ENCODE data around the gene DTX3.
"Not testable (repeated sequence)": the region's sequence is repeated elsewhere in the genome, so short reads cannot be mapped to it uniquely, and the experiment has no call there.

The DTX3 gene

DNA sequence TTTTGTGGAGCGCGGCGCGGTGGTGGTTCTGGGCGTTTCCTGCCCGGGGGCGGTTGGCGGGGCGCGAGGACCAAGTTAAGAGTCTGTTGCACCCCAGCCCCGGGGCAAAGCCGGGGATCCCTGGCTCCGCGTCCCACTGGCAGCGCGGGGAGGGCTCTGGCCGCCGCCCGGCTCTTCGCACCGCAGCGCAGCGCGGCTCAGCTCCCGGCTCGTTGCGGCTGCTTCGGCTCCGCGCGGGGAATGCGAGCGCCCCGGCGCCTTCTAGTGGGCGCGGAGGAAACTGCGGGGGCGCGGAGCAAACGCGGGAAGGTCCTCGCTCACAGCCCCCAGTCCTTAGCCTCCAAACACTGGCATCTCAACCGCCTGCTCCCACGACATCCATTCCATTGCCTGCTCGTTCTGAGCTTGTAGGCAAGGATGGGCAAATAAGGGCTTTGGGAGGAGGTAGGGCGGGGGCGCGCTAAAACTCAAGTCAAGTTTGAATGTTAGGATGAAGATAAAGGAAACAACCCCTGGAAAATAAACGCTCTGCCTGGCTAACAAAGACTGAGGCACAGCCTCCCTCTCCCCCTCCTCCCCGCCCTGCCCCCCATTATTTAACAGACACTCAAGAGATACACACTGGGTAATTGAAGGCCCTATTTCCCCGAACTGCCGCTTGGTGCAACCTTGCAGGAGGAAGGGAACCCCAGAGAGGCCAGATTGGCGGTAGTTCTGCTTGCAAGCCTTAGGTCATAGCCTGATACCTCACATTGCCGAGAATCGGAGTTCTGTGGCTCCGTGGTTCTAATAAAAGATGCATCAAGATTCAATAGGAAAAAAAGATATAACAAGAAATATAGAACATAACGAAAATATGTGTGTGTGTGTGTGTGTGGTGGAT is 28.6 kb downstream of the DTX3 start, which contains the start of gene B4GALNT1 (continued):
- TF ChIP-seq, protein P1, sequence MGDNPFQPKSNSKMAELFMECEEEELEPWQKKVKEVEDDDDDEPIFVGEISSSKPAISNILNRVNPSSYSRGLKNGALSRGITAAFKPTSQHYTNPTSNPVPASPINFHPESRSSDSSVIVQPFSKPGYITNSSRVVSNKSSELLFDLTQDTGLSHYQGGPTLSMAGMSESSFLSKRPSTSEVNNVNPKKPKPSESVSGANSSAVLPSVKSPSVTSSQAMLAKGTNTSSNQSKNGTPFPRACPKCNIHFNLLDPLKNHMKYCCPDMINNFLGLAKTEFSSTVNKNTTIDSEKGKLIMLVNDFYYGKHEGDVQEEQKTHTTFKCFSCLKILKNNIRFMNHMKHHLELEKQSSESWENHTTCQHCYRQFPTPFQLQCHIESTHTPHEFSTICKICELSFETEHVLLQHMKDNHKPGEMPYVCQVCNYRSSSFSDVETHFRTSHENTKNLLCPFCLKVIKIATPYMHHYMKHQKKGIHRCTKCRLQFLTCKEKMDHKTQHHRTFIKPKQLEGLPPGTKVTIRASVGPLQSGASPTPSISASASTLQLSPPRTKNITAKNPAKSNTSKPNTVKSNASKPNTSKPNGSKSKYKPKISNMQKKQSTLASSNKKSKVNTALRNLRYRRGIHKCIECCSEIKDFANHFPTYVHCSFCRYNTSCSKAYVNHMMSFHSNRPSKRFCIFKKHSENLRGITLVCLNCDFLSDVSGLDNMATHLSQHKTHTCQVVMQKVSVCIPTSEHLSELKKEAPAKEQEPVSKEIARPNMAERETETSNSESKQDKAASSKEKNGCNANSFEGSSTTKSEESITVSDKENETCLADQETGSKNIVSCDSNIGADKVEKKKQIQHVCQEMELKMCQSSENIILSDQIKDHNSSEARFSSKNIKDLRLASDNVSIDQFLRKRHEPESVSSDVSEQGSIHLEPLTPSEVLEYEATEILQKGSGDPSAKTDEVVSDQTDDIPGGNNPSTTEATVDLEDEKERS (tag by site-specific recombination; IDR thresholded peaks at IDR 0.05), result no peak
- no peak for TF ChIP-seq SALL2 (tag by site-specific recombination; IDR thresholded peaks at IDR 0.05; ENCODE audit: borderline replicate concordance)
- peak; percentile 62; the same call in 1 of the 2 replicates for TF ChIP-seq ZEB2 (tag by site-specific recombination; IDR thresholded peaks at IDR 0.05)
- peak; percentile 89 for TF ChIP-seq EGR2 (tag by site-specific recombination; IDR thresholded peaks at IDR 0.05; ENCODE audit: low read depth)
- TF ChIP-seq ZNF169 (tag by site-specific recombination; IDR thresholded peaks at IDR 0.05), result no peak
- TF ChIP-seq, protein P2, sequence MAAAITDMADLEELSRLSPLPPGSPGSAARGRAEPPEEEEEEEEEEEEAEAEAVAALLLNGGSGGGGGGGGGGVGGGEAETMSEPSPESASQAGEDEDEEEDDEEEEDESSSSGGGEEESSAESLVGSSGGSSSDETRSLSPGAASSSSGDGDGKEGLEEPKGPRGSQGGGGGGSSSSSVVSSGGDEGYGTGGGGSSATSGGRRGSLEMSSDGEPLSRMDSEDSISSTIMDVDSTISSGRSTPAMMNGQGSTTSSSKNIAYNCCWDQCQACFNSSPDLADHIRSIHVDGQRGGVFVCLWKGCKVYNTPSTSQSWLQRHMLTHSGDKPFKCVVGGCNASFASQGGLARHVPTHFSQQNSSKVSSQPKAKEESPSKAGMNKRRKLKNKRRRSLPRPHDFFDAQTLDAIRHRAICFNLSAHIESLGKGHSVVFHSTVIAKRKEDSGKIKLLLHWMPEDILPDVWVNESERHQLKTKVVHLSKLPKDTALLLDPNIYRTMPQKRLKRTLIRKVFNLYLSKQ (tag by site-specific recombination; IDR thresholded peaks at IDR 0.05; ENCODE audit: borderline replicate concordance), result no peak
- TF ChIP-seq, protein P3, sequence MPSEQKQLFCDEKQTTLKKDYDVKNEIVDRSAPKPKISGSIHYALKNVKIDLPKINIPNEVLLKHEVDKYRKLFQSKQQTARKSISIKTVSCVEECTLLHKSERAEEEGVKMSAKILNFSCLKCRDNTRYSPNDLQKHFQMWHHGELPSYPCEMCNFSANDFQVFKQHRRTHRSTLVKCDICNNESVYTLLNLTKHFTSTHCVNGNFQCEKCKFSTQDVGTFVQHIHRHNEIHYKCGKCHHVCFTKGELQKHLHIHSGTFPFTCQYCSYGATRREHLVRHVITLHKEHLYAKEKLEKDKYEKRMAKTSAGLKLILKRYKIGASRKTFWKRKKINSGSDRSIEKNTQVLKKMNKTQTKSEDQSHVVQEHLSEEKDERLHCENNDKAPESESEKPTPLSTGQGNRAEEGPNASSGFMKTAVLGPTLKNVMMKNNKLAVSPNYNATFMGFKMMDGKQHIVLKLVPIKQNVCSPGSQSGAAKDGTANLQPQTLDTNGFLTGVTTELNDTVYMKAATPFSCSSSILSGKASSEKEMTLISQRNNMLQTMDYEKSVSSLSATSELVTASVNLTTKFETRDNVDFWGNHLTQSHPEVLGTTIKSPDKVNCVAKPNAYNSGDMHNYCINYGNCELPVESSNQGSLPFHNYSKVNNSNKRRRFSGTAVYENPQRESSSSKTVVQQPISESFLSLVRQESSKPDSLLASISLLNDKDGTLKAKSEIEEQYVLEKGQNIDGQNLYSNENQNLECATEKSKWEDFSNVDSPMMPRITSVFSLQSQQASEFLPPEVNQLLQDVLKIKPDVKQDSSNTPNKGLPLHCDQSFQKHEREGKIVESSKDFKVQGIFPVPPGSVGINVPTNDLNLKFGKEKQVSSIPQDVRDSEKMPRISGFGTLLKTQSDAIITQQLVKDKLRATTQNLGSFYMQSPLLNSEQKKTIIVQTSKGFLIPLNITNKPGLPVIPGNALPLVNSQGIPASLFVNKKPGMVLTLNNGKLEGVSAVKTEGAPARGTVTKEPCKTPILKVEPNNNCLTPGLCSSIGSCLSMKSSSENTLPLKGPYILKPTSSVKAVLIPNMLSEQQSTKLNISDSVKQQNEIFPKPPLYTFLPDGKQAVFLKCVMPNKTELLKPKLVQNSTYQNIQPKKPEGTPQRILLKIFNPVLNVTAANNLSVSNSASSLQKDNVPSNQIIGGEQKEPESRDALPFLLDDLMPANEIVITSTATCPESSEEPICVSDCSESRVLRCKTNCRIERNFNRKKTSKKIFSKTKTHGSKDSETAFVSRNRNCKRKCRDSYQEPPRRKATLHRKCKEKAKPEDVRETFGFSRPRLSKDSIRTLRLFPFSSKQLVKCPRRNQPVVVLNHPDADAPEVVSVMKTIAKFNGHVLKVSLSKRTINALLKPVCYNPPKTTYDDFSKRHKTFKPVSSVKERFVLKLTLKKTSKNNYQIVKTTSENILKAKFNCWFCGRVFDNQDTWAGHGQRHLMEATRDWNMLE (tag by site-specific recombination; conservative IDR thresholded peaks at IDR 0.05; ENCODE audit: low read depth), result no peak
- TF ChIP-seq, protein P4, sequence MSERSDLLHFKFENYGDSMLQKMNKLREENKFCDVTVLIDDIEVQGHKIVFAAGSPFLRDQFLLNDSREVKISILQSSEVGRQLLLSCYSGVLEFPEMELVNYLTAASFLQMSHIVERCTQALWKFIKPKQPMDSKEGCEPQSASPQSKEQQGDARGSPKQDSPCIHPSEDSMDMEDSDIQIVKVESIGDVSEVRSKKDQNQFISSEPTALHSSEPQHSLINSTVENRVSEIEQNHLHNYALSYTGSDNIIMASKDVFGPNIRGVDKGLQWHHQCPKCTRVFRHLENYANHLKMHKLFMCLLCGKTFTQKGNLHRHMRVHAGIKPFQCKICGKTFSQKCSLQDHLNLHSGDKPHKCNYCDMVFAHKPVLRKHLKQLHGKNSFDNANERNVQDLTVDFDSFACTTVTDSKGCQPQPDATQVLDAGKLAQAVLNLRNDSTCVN (tag by site-specific recombination; optimal IDR thresholded peaks at IDR 0.05), result peak; percentile 94

DNA sequence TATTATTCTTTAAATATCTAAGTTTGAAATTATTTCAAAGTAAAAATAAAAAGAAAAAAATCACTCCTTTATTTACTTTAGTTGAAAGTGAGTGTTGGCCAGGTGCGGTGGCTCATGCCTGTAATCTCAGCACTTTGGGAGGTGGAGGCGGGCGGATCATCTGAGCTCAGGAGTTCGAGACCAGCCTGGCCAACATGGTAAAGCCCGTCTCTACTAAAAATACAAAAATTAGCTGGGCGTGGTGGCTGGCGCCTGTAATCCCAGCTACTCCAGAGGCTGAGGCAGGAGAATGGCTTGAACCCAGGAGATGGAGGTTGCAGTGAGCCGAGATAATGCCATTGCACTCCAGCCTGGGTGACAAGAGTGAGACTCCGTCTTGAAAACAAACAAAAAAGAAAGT is 32.1 kb downstream of the DTX3 start:
- POLR2A ChIA-PET; H3K4me3 ChIP-seq (ENCODE audit: low read depth, low read length); H3K27ac ChIP-seq (ENCODE audit: extremely low read depth, low read depth, low read length); H3K4me1 ChIP-seq (ENCODE audit: control insufficient read depth, insufficient read depth, low read length); H3K36me3 ChIP-seq (ENCODE audit: control insufficient read depth in 2 of 2, insufficient read depth in 1 of 2, low read length in 2 of 2); H3K9me3 ChIP-seq (ENCODE audit: control insufficient read depth, insufficient read depth, low read depth, low read length): not testable (repeated sequence)
- CTCF ChIA-PET, result interaction anchor here (0.6 to 2.7 kb wide), 4 partner anchors 54 to 1507 kb away, joined by 3 to 17 read pairs (median 4); no protein-coding TSS in a partner anchor

DNA sequence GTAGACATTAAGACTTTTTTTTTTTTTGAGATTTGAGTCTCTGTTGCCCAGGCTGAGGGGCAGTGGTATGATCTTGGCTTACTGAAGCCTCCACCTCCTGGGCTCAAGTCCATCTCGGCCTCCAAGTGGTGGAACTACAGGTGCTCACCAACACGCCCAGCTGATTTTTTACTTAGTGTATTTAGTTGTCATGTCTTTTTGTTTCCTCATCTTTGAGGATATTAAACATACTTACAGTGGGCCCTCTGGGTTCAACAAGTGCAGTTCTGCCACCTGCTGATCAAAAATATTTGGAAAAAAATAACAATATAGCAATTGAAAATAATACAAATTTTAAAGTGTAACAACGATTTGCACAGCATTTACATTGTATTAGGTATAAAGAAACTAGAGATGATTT is 32.7 kb downstream of the DTX3 start:
- CTCF ChIA-PET, result interaction anchor here (0.7 to 2.7 kb wide), 4 partner anchors 21 to 269 kb away, joined by 3 to 17 read pairs (median 6); no protein-coding TSS in a partner anchor
- no peak overlapping the region for H3K27ac ChIP-seq (ENCODE audit: extremely low read depth, low read depth, low read length)
- POLR2A ChIA-PET, result no interaction called here
- TF ChIP-seq BCL11B (tag by site-specific recombination; IDR thresholded peaks at IDR 0.05; ENCODE audit: low read depth), result no peak
- TF ChIP-seq SCRT1 (tag by site-specific recombination; IDR thresholded peaks at IDR 0.05; ENCODE audit: borderline replicate concordance), result peak; percentile 58; the same call in 1 of the 2 replicates
- TF ChIP-seq ZEB2 (tag by site-specific recombination; IDR thresholded peaks at IDR 0.05), result no peak
- no peak for TF ChIP-seq MEIS1 (CRISPR knock-in tag; IDR thresholded peaks at IDR 0.05; ENCODE audit: borderline replicate concordance)
- TF ChIP-seq, protein P5, sequence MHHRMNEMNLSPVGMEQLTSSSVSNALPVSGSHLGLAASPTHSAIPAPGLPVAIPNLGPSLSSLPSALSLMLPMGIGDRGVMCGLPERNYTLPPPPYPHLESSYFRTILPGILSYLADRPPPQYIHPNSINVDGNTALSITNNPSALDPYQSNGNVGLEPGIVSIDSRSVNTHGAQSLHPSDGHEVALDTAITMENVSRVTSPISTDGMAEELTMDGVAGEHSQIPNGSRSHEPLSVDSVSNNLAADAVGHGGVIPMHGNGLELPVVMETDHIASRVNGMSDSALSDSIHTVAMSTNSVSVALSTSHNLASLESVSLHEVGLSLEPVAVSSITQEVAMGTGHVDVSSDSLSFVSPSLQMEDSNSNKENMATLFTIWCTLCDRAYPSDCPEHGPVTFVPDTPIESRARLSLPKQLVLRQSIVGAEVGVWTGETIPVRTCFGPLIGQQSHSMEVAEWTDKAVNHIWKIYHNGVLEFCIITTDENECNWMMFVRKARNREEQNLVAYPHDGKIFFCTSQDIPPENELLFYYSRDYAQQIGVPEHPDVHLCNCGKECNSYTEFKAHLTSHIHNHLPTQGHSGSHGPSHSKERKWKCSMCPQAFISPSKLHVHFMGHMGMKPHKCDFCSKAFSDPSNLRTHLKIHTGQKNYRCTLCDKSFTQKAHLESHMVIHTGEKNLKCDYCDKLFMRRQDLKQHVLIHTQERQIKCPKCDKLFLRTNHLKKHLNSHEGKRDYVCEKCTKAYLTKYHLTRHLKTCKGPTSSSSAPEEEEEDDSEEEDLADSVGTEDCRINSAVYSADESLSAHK (tag by site-specific recombination; IDR thresholded peaks at IDR 0.05), result no peak
- no peak for TF ChIP-seq ZNF585B (tag by site-specific recombination; IDR thresholded peaks at IDR 0.05)

More for the DNA sequence above, 32.7 kb downstream of the DTX3 start:
- Histone ChIP-seq H3K4me3 (ENCODE audit: low read depth, low read length) (no peak overlapping the region), H3K36me3 (ENCODE audit: control insufficient read depth in 2 of 2, insufficient read depth in 1 of 2, low read length in 2 of 2) (no peaks in the 10 kb centered on the region), H3K9me3 (ENCODE audit: control insufficient read depth, insufficient read depth, low read depth, low read length) (no peaks in the 10 kb centered on the region), H3K4me1 (ENCODE audit: control insufficient read depth, insufficient read depth, low read length) (no peaks in the 10 kb centered on the region)
